HG03175 (cell line): ENCODE measurements around the gene WRAP53.

Experiments
- ATAC-seq: cut with Tn5 transposase; IDR thresholded peaks from one replicate; pipeline ENCODE4 v1.9.1; 2021; ENCODE audit warnings: mild to moderate bottlenecking, moderate library complexity; ENCODE audit not compliant: unreplicated experiment

Gene WRAP53

DNA sequence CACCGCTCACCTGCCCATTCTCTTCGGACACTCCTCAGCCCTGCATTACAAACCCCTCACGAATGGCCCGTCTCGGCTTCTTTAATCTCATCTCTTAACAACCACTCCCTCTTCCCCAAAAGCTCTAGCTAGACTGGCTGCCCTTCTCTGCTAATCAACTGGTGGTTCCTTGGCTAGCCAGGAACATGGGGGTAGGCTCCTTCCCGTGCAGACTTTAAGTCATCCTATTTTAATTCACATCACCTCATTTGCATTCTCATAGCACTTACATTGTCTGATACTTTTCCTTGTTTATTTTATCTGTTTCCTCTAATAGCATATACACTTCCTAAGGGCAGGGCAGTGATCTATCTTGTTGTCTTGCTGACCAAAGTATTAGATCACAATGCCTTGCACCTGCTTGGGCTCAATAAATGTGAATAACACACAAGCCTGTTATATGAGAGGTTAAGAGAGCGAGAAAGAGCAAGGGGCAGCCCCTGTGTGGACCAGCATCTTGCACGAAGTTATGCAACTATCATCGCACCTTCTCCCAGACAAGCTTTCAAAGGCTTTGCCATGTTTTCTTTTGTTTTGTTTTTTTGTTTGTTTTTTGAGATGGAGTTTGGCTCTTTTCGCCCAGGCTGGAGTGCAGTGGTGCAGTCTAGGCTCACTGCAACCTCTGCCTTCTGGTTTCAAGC lies 10.7 kb upstream of the WRAP53 start:
- no peak for ATAC-seq

DNA sequence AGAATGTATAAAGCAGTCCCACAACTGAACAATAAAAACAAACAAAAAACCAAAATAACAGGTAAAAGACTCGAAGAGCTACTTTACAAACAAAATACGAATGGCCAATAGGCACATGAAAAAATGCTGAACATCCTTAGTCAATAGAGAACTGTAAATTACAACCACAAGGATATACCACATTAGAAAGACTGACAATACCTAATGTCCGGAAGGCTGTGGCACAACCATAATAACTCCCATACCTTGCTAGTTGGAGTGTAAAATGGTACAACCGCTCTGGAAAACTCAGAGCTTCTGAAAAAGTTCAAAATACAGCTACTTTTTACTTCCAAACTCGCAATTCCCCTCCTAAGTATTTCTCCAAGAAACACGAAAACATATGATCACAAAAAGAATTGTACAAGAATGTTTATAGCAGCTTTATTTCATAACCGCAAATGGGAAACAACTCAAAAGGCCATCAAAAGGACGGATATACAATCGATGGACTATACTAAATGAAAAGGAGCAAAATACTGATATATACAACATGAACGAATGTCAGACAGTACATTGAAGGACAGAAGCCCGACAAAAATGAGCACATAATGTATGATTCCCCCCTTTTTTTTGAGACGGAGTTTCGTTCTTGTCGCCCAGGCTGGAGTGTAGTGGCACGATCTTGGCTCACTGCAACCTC lies 3.3 kb upstream of the WRAP53 start:
- ATAC-seq: no peak

DNA sequence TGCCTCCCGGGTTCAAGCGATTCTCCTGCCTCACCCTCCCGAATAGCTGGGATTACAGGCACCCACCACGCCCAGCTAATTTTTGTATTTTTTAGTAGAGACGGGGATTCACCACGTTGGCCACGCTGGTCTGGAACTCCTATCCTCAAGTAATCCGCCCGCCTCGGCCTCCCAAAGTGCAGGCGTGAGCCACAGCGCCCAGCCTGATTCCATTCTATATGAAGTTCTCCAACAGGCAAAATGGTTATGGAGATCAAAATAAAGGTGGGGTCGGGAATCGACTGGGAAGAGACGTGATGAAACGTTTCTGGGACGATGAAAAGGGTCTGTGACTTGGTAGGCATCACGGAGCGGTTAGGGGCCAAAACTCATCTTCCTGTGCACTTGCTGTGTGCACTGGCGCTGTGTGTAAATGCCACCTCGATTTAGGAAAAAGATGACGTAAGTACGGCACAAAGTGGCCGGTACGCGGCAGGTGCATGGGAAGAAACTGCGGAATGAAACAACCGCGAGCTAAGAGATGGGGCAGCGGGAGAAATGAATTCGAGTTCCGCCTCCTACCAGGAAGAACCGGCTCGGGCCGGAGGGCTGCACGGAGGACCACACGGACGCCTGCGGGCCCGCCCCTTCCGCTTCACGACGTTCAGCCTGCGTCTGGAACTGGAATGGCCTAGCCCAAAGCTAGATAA lies 2.6 kb upstream of the WRAP53 start:
- ATAC-seq: peak; percentile 58

DNA sequence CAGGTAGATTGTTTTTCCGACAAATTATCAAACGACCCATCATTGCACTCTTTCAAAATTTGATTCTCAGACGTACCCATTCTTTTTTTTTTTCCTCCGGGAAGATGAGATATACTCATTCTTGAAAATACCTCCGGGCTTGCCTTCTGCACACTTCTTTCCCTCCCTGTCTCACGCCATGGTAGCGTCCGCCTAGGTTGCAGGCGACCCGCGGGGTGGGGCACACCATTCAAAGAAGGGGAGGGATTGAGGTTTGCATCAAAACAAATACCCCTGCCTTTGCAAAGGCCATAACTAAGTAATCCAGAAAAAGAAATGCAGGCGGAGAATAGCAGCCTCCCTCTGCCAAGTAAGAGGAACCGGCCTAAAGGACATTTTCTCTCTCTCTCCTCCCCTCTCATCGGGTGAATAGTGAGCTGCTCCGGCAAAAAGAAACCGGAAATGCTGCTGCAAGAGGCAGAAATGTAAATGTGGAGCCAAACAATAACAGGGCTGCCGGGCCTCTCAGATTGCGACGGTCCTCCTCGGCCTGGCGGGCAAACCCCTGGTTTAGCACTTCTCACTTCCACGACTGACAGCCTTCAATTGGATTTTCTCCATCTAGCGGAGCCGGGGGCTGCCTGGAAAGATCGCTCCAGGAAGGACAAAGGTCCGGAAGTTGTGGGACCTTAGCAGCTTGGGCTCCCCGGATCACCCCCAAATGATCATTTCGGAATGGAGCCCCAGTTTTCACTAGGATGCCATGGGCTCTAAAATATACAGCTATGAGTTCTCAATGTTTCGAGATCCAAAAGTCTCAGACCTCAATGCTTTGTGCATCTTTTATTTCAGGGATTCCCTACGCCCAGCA lies 1.8 kb upstream of the WRAP53 start:
- ATAC-seq: peak; percentile 50

DNA sequence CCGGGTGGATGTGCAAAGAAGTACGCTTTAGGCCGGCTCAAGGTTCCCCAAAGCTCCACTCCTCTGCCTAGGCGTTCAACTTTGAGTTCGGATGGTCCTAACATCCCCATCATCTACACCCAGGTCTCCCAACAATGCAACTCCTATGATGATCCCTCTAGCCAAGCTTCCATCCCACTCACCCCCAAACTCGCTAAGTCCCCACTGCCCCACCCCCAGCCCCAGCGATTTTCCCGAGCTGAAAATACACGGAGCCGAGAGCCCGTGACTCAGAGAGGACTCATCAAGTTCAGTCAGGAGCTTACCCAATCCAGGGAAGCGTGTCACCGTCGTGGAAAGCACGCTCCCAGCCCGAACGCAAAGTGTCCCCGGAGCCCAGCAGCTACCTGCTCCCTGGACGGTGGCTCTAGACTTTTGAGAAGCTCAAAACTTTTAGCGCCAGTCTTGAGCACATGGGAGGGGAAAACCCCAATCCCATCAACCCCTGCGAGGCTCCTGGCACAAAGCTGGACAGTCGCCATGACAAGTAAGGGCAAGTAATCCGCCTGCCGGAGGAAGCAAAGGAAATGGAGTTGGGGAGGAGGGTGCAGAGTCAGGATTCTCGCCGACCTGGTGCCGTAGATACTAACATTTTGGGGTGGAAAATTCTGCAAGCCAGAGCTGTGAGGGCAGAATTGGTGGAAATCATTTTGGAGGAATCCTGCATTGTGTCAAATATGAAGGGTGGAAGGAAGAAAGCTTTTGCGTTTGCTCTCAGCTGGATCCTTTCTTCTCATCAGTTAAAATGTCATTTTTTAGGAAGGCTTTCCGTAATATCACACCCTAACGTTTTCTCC lies 987 bp upstream of the WRAP53 start, which contains the start of gene TP53:
Gene TP53, minus strand, starts transcription at position 419 of the 836 bp plus-strand sequence. CDS start 10,896 bp downstream, outside the sequence.
- ATAC-seq: peak; percentile 36

DNA sequence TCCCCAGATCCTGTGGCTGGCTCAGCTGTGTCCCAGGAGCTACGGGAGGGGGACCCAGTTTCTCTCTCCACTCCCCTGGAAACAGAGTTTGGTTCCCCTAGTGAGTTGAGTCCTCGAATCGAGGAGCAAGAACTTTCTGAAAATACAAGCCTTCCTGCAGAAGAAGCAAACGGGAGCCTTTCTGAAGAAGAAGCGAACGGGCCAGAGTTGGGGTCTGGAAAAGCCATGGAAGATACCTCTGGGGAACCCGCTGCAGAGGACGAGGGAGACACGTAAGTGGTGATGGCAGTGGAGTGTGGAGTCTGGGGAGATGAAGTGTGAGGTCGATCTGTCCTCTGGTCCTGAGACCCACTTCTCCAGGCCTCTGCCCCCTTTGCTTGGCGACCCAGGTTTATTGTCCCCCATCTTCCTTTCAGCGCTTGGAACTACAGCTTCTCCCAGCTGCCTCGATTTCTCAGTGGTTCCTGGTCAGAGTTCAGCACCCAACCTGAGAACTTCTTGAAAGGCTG lies 585 bp downstream of the WRAP53 start:
- ATAC-seq: no peak

DNA sequence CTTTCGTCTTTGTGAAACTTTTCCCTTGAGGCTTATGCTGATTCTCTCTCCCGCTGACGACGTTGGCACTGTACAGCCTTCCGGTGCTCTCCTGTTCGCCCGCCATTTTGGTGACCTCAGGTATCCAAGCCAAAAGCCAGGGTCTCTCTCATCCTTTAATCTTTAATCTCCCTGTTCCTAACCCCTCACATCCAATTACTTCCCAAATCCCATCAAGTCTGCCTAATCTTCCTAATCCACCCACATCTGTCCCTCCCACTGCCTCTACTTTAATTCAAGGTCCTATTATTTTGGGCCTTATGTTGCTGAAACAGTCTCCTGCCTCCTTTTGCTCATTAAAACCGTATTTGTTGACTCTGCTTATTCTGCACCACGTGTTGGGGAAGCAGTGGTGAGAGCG lies 7.3 kb downstream of the WRAP53 start:
- no peak for ATAC-seq

DNA sequence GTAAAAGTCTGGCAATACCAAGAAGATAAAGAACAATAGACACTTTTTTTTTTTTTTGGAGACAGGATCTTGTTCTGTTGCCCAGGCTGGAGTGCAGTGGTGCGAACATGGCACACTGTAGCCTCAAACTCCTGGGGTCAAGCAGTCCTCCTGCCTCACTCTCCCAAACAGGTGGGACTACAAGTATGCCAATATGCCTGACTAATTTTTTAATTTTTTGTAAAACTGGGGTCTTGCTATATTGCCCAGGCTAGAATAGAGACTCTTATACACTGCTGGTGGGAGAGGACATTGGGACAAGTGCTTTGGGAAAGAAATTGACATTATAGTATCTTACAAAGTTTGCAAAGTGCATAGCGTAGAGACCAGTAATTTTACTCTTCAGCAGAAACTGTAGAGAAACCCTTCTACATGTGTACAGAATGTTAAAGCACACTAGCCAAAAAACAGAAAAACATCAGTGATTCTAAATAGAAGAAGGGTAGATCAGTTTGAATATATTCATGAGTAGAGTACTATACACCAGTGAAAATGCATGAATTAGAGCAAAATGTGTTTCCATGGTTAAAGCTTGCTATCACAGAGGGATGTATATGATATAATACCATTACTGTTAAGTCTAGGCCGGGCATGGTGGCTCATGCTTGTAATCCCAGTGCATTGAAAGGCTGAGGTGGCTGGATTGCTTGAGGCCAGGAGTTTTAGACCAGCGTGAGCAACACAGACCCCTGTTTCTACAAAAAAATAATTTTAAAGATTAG lies 9.7 kb downstream of the WRAP53 start:
- no peak for ATAC-seq

DNA sequence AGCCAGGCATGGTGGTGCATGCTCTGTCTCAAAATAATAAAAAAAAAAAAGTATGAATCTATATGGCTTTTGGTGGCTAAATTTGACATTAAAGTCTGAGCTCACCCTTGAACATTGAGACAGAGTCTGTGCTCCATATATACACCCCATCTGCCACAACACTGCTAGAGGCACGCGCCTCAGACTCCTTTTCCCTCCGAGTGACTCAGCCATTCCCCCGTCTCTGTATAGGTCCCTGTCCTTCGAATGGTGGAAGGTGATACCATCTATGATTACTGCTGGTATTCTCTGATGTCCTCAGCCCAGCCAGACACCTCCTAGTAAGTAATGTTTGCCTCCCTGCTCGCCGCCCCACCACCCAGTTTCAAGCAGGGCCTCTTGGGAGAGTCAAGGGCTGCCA lies 12.2 kb downstream of the WRAP53 start:
- ATAC-seq: no peak

DNA sequence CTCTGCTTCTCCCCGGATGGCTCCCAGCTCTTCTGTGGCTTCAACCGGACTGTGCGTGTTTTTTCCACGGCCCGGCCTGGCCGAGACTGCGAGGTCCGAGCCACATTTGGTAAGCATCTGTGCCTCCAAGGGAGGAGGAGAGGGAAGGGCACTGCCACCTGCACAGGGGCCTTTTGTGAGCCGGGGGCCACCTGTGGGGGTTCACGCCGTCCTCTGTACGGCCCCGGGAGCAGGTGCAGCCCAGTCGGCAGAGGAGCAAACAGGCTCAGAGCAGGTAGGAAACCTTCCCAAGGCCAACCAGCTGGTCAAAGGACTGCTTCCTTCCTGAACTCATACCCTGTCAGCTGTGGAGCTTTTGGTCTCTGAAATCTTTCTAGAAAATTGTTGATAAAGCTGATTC lies 13.4 kb downstream of the WRAP53 start:
- no peak for ATAC-seq

DNA sequence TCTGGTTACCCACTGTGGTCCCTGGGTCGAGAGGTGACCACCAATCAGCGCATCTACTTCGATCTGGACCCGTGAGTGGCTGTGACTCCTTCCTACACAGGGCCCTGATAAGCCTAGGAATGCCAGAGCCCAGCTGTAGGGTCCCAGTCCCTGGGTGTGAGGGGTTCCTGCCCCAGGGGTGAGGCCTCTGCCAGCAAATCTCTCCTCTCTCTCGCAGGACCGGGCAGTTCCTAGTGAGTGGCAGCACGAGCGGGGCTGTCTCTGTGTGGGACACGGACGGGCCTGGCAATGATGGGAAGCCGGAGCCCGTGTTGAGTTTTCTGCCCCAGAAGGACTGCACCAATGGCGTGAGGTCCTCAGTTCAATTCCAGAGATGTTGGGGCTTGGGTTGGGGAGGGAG lies 14.5 kb downstream of the WRAP53 start:
- no peak for ATAC-seq

DNA sequence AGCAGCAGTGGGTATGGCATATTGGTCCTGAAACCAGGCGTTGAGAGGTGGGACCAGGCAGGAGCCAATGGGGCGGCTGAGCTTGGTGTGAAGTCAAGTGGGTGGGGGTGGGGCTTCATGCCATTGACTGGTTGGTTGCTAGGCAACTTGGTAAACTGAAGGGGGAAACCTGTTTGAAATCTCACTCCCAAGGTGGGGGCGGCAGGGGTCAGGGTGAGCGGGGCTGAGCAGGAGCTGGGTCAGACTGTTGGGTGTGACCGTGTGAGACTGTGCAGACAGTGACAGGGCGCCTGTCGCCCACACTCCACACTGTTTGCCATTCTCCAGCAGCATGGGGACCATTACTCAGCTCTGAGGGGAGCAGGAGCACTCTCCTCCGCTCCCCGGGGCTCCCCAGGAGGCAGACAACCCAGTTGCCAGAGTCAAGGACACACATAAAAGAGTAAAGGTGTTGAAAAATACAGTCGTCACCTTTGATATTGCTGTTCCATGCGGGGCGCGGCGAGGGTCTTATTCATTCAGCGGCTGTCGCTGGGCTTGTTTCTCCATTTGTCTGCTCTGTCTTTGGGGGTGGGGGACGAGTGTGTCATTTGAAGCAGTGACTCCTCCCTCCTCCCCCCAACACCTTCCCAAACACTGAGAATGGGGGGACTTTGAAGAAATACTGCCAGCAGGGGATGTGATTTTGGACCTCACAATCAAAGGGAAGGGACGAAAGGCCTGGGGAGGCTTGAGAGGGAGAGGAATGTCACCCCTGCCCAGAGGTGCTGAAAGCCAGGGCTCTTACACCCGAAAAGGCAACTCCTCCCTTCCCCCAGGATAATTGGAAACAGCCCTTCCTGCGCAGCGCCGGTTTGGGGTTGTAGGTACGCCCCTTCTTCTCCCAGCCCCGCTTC lies 15.6 kb downstream of the WRAP53 start:
- ATAC-seq: no peak

DNA sequence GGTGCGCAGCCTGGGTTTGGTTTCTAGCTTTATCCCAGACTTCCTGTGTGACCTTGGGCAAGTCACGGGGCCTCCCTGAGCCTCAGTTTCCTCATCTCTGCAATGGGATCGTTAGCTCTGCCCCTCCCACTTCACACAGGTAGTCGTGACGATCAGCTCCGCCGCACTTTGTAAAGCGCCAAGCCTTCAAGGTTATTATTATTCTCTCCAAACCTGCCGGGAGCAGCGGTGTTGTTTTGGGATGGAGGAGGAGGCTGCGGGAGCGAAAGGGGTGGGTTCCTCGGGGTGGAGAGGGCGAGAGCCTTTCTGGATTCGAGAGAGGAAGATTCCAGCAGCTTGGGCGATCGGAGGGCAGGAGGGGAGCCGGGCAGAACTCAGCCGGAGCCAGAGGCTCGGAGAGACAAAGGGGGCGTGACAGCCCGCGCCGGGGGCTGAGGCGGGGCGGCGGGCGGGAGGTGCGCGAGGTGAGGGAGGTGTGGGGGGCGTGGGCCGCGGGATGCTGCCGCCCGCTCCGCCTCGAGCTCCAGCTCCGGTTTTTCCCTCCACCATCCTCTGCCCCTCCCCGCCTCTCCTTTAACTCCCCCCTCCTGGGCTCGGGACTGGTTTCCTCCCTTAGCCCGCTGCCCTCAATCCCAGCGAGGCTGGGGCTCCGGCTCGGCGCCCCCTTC lies 16.5 kb downstream of the WRAP53 start, which contains the start of gene EFNB3:
Gene EFNB3, plus strand, starts transcription at position 602 of the 668 bp plus-strand sequence. CDS start 397 bp downstream, outside the sequence.
- ATAC-seq: no peak

DNA sequence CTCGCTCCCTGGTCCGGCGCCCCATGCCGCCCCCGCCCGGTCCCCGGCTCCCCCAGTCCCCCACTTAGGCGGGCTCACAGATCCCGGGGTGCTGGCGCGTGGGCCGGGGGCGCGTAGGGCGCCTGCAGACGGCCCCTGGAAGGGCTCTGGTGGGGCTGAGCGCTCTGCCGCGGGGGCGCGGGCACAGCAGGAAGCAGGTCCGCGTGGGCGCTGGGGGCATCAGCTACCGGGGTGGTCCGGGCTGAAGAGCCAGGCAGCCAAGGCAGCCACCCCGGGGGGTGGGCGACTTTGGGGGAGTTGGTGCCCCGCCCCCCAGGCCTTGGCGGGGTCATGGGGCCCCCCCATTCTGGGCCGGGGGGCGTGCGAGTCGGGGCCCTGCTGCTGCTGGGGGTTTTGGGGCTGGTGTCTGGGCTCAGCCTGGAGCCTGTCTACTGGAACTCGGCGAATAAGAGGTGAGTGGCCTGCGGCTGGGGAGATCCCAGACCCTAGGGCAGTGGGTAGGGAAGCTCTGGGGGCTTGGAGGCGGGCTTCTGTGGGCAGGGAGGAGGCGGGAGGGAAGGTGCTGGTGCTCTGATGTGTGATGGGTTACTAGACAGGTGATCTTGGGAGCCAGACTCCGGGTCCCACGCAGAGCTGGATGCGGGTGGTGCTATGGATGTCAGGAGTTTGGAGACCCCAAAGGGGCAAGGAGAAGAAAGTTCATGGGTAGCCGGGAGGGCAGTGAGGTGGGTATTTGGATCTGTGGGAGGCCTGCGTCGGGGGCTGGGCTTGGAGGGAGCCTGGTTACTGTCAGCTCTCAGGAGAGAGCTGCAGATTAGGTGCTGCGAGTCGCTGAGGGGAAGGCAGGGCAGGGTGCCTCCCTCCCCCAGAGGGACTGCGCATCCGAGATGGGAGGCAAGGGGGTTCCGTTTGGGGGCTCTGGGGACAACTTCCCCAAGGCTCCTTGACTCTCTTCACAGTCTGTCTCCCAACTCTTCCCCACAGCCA lies 17.3 kb downstream of the WRAP53 start:
- no peak for ATAC-seq

DNA sequence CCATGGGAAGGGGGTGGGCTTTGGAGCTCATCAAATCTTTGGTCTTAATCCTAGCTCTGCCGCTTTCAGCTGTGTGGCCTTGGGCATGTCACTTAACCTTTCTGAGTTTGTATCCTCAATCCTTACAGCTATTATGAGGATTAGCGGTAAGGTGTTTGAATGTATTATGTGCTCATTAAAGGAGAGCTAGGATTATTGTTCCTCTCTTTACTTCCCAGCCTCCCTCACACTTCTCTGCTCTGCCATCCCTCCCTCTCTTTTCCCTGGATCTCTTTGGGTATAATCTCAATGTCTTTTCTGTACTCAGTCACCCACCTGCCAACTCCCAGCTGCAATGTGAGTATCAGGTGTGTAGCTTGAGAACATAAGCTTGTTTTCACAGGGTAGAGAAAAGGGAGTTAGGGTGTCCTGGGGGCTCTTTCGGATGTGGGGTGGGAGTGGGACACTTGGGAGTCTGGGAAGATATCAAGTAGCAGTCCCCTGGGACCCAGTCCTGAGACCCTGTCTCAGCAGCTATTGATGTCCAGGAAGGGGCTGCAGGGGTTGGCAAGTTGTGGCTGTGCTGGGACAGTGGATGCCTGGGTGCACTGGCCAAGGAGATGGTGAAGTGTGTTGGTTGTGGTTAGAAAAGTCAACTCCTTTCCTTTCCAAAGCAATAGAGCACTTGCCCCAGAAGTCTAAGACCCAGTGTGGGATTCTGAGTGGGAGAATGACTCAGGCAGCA lies 18.5 kb downstream of the WRAP53 start:
- ATAC-seq: no peak

DNA sequence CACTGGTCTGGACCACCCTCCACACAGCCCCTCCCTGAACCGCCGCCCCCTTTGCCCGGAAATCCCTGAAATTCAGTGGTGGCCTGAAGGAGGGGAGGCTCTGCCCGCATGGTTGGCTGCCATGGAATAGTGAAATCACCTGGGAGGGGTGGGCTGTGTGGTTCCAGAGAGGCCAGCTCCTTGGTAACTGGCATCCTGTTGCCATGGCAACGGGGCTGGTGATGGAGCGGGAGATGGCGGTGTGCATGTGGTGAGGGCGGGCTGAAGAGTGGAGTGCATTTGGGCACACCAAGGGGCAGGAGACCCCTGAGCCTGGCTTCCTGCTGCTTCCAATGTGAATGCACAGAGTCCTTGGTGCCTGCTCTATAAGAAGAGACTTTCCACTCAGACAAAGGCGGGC lies 19.2 kb downstream of the WRAP53 start:
- ATAC-seq: no peak
